BLaER1 (cell line): ENCODE data around the gene LIPG.

Experiments used
- H3K27ac ChIP-seq: shearing (Covaris generic); formaldehyde crosslinking; 2 replicates; pipeline ENCODE4 v1.8.1; 2022
- H3K27me3 ChIP-seq: shearing (Covaris generic); formaldehyde crosslinking; 2 replicates; pipeline ENCODE4 v1.8.1; 2022
- H3K36me3 ChIP-seq: shearing (Covaris generic); formaldehyde crosslinking; 2 replicates; pipeline ENCODE4 v1.8.1; 2022
- H3K4me1 ChIP-seq: shearing (Covaris generic); formaldehyde crosslinking; 2 replicates; pipeline ENCODE4 v1.8.1; 2022
- H3K4me2 ChIP-seq: shearing (Covaris generic); formaldehyde crosslinking; 2 replicates; pipeline ENCODE4 v1.8.1; 2022
- H3K4me3 ChIP-seq: shearing (Covaris generic); formaldehyde crosslinking; 2 replicates; pipeline ENCODE4 v1.8.1; 2022
- H3K9ac ChIP-seq: shearing (Covaris generic); formaldehyde crosslinking; 2 replicates; pipeline ENCODE4 v1.8.1; 2022
- H3K9me3 ChIP-seq: shearing (Covaris generic); formaldehyde crosslinking; 2 replicates; pipeline ENCODE4 v1.8.1; 2022
- H4K20me1 ChIP-seq: shearing (Covaris generic); formaldehyde crosslinking; 2 replicates; pipeline ENCODE4 v1.8.1; 2022
- Cebpa-rat ChIP-seq: shearing (Covaris generic); IDR thresholded peaks from 2 replicates; pipeline ENCODE4 v1.8.1; 2022

The LIPG gene

DNA sequence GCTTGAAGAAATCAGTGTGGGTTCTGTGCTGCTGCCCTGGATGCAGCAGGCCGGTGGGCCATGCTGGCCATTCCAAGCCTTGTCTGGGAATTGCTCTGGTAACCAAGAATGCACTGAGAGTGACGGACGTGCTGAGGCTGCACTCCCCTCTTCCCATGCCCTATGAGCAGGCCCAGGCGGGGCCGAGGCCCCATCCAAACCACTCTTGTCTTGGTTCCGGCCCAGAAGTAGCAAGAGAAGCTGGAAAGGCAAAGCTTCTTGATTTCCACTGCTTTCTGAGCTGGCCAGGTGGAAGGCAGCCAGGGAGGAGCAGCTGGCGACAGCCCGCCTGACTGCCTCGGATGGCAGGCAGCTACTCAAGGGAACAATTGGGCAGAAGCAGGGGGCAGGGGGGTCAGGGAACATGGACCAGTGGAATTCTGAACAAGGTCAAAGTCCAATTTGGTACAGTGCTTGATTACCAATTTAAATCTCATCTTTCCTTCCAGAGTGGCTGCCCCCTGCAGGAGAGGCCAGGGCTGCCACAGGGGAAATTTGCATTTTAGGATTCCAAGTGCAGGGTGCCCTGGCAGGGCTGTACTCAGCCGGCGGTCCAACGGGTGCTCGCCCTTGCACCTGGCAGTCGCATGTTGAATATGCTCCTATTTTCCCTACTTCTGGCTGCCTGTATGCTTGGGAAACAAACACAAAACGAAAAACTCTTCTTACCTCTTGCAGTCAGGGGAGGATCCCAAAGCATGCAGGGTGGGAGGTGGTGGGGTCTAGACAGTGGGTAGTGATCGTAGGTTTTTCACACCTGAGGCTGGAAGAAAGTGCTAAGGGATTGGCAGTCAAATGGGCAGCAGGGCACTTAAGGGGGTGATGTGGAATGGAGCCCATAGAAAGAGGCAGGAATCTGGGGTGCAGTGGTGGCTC, 67.3 kb downstream of the LIPG start:
- Histone ChIP-seq H3K9me3 (no peaks in the 10 kb centered on the region), H3K4me2 (no peak overlapping the region), H3K27me3 (no peaks in the 10 kb centered on the region), H3K4me1 (peaks cover 13% of the 10 kb centered on the region), H3K27ac (no peak overlapping the region), H3K36me3 (no peaks in the 10 kb centered on the region), H4K20me1 (no peaks in the 10 kb centered on the region), H3K9ac (no peak overlapping the region), H3K4me3 (no peak overlapping the region)
- no peak for TF ChIP-seq Cebpa-rat

DNA sequence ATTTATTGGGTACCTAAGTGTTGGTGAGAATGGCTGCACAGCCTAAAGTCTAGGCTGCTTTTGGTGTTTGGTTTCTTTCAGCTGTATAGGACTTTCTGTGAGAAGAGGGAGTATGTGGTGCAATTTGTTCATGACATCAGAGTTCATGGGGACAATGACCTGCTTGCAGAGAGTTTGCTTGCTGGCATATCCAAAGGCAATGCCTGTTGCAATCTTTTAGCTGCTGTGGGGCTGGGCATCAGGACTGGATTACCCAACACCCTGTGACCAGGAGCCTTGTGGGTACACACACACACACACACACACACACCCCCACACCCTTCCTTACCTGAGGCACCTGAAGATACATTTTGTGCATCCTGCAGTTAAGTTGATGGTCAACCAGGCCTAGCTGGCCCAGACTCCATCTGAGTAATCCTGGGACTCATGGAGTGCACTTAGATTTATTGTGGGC, 68.4 kb downstream of the LIPG start:
- no peak for TF ChIP-seq Cebpa-rat
- Histone ChIP-seq H3K4me1 (peaks cover 13% of the 10 kb centered on the region), H3K4me3 (no peak overlapping the region), H3K36me3 (no peaks in the 10 kb centered on the region), H3K4me2 (no peak overlapping the region), H4K20me1 (no peaks in the 10 kb centered on the region), H3K9ac (no peak overlapping the region), H3K9me3 (no peaks in the 10 kb centered on the region), H3K27me3 (no peaks in the 10 kb centered on the region), H3K27ac (no peak overlapping the region)

DNA sequence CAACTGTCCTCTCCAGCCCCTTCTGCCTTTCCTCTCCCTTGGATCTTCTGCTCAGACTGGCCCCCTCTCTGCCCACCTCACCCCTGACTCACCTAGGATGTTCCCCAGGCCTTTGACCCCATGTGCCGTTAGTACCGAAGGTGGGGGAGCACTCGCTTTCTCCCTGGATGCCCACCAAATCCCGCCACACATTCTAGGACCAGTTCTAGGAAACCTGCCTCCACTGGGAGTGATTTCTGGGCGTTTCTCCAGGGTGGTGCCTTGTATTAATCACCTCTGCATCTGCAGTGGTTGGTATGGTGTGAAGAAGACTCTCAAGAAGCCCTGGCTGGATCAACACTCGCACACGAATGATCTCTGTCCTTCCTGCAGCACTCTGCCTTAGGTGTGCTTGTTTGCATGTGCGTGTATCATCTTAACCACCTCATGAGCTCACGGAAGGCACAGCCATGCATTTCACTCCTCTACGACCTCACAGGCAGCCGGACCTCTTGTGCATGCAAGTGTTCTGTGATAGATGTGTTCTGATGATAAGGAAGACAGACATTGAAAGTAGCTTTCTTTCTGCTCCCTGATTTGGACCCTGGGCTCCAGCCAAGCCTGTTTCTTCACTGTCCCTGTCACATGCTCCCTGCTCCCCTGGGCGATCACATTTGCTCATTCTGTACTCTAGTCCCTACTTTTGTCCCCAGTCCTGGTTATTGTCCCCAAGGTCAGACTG, 69.4 kb downstream of the LIPG start:
- Histone ChIP-seq H3K9me3 (no peaks in the 10 kb centered on the region), H3K27me3 (no peaks in the 10 kb centered on the region), H3K4me1 (peaks cover 13% of the 10 kb centered on the region), H3K36me3 (no peaks in the 10 kb centered on the region), H3K4me2 (no peak overlapping the region), H3K4me3 (no peak overlapping the region), H3K9ac (no peak overlapping the region), H4K20me1 (no peaks in the 10 kb centered on the region), H3K27ac (no peak overlapping the region)
- no peak for TF ChIP-seq Cebpa-rat

DNA sequence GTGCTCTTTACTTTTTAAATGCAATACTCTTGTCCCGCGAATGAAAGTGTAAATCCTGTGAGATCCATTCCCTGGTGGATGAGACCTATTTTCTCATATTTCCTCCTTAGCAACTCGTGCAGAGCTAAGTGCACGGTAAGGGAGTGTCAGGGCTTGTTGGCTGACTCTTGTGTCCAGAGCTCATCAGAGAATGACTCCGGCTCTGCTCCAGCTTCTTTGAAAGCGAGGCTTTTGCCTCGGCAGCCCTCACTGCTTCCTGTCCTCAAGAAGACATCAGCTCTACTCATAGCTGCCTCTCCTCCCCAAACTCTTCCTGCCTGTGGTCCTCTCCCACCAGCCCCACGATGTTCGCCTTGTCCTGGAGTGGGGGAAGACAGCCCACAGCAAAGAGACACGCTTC, 70.7 kb downstream of the LIPG start:
- H3K9me3 ChIP-seq: no peaks in the 10 kb centered on the region
- H3K27ac ChIP-seq: no peak overlapping the region
- no peaks in the 10 kb centered on the region for H3K36me3 ChIP-seq
- H3K4me2 ChIP-seq: no peak overlapping the region
- no peaks in the 10 kb centered on the region for H3K27me3 ChIP-seq
- 0 out of 2 replicates have a peak, but pooled peaks cover 7% of the 10 kb centered on the region for H3K4me1 ChIP-seq
- TF ChIP-seq Cebpa-rat: no peak
- no peak overlapping the region for H3K4me3 ChIP-seq
- no peak overlapping the region for H3K9ac ChIP-seq
- no peaks in the 10 kb centered on the region for H4K20me1 ChIP-seq

DNA sequence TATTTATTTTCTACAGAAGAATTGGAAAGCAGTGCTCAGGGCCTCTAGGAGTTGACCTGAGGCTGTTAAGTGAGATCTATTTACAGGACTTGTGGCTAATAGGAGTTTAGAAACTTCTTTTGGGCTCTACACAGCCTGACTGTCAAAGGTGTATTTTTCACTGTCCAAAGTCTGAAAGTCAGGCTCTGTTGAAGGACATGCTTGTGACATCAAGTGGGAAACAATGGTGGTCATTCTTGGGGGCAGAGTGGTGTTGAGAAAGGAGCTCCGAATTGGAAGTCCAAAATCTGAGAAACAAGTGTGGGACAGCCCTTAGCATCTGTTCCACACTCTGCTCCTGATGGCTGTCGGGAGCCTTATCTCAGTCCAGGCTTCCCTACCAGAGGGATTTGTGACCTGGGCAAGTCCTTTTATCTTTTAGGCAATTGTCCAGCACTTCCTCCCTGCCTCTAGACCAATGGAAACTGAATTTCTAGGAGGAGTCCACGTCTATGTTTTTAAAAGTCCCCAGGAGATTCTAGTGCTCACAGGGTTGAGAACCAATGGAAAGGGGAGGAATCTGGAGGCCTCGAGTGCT, 76.4 kb downstream of the LIPG start:
- Histone ChIP-seq H3K36me3 (no peaks in the 10 kb centered on the region), H3K4me2 (no peak overlapping the region)

DNA sequence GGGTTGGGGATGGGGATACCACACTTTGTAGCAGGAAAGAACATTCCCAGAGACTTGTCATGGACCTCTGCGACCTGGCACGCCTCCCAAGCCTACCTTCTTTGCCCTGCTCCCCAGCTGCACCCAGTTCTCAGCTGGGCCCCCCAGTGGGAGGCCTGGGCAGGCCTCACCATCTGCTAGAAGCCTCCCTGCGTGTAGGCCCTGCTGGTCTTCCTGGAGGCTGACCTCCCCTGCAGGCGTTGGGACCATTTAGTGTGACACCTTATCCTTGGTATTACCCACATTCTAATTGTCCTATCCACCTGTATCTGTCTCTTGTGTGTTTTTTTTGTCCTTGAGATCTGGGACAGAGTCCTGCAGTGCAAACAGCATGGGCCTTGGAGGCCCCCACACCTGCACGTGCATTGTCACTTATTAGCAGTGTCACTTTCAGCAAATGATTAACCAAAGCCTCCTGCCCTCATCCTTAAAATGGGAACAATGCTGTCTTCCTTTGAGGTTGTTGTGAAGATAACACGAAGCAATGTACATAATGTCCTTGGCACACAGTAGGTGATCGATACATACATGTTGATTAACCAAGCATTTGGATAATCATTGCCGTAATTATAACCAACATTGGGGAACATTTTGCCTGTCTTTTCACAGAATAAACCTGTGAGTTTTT, 77.2 kb downstream of the LIPG start:
- no peaks in the 10 kb centered on the region for H3K36me3 ChIP-seq
- H4K20me1 ChIP-seq: no peaks in the 10 kb centered on the region
- TF ChIP-seq Cebpa-rat: no peak

More for the DNA sequence above, 76.4 kb downstream of the LIPG start:
- H3K9ac ChIP-seq: no peak overlapping the region
- no peaks in the 10 kb centered on the region for H3K4me1 ChIP-seq
- H4K20me1 ChIP-seq: no peaks in the 10 kb centered on the region
- TF ChIP-seq Cebpa-rat: no peak
- H3K9me3 ChIP-seq: no peaks in the 10 kb centered on the region
- no peak overlapping the region for H3K4me3 ChIP-seq
- H3K27me3 ChIP-seq: no peaks in the 10 kb centered on the region
- H3K27ac ChIP-seq: no peak overlapping the region

DNA sequence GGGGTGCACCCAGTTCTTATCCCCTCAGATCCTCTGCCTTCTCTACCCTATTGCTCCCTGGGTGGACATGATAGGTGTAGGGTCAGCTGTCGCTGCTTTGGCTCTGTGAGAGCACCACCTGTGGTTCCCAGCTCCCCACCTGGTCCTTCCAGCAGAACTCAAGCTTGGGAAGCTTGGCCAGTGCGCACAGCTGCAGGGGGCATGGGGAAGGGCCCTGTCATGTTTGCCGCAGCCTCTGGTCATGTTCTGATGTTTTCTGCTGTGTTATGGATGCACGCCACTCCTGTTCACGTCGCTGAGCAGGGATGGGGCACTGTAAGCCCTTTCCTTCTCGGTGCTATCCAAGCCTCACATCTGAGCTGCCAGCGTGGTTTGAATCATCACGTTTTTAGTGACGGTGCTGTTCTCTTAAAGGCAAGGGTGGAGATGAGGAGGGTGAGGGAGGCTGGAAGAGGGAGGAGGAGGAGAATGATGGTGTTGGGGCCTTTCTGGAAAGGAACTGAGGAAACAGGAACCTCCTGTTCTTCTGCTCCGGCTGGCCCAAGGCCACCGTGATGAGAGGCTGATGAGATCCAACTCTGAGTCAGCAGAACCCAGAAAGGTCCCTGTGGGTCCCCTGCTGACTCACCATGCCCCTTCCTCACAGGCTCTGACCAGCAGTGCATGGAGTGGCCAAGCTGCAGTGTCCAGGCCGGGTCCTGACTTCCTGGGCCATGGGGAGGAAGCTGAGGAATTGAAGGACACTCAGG, 78.0 kb downstream of the LIPG start:
- H3K36me3 ChIP-seq: no peaks in the 10 kb centered on the region
- H4K20me1 ChIP-seq: no peaks in the 10 kb centered on the region
- no peak overlapping the region for H3K27ac ChIP-seq
- no peaks in the 10 kb centered on the region for H3K9me3 ChIP-seq
- H3K4me1 ChIP-seq: no peaks in the 10 kb centered on the region
- TF ChIP-seq Cebpa-rat: no peak
- H3K27me3 ChIP-seq: no peaks in the 10 kb centered on the region
- H3K4me2 ChIP-seq: no peak overlapping the region
- no peak overlapping the region for H3K4me3 ChIP-seq
- H3K9ac ChIP-seq: no peak overlapping the region

More for the DNA sequence above, 77.2 kb downstream of the LIPG start:
- H3K27me3 ChIP-seq: no peaks in the 10 kb centered on the region
- no peaks in the 10 kb centered on the region for H3K4me1 ChIP-seq
- no peaks in the 10 kb centered on the region for H3K9me3 ChIP-seq
- no peak overlapping the region for H3K4me3 ChIP-seq
- no peak overlapping the region for H3K4me2 ChIP-seq
- no peak overlapping the region for H3K9ac ChIP-seq
- H3K27ac ChIP-seq: no peak overlapping the region

DNA sequence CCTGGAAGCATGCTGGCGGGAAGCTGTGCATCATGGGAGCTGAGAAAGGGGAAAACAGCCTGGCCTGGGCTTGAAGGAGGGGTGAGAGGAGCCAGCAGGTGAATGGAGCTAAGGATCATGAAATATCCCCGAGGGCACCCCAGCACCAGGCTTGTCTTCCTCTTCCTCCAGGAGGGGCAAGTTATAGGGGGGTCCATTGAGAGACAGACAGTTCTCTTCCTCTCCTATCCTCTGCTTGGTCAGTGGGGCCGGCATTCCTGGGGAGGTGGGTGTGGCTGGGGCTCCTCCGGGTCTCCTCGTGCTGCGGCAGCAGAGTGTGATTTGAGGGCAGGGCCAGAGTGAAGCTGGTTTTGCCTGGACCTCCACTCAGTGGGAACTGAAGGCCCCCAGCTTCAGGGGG, 78.9 kb downstream of the LIPG start:
- no peaks in the 10 kb centered on the region for H3K36me3 ChIP-seq
- no peaks in the 10 kb centered on the region for H3K9me3 ChIP-seq
- no peak overlapping the region for H3K4me2 ChIP-seq
- TF ChIP-seq Cebpa-rat: no peak
- H3K9ac ChIP-seq: no peak overlapping the region
- H4K20me1 ChIP-seq: no peaks in the 10 kb centered on the region
- H3K4me1 ChIP-seq: no peaks in the 10 kb centered on the region
- no peak overlapping the region for H3K4me3 ChIP-seq
- H3K27ac ChIP-seq: no peak overlapping the region
- H3K27me3 ChIP-seq: no peaks in the 10 kb centered on the region

DNA sequence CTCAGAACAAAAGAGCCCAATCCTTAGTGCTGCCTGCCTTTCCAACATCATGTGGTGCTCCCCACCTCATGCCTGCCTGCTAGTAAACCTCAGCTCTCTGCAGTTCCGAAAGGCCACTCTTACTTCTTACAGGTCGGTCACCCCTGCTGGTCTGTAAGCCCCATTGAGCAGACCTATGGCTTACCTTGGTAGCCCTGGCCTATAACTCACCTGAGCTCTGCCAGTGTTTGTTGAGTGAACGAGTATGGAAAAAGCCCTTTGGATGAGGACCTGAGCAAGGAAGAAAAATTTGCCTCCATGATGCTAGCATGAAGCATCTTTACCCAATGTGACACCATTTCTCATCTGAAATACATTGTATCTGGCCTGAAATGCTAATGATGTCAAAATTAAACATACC, 83.3 kb downstream of the LIPG start:
- Histone ChIP-seq H4K20me1 (no peaks in the 10 kb centered on the region), H3K4me1 (no peaks in the 10 kb centered on the region), H3K27me3 (no peaks in the 10 kb centered on the region), H3K4me2 (no peak overlapping the region), H3K9me3 (no peaks in the 10 kb centered on the region), H3K36me3 (no peaks in the 10 kb centered on the region), H3K9ac (no peak overlapping the region), H3K27ac (no peak overlapping the region), H3K4me3 (no peak overlapping the region)
- TF ChIP-seq Cebpa-rat: no peak
